ENCODE measurements around the gene PXDN.
"Not testable (repeated sequence)": the region's sequence is repeated elsewhere in the genome, so short reads cannot be mapped to it uniquely, and the experiment has no call there.

Gene PXDN

GRCh38 chr2:1718339-1719220, 25.7 kb downstream of the PXDN start:
- no peak for DNase-seq

- DNase-seq: no peak
Observed at GRCh38 chr2:1717113-1717512, 27.2 kb downstream of the PXDN start.

DNA sequence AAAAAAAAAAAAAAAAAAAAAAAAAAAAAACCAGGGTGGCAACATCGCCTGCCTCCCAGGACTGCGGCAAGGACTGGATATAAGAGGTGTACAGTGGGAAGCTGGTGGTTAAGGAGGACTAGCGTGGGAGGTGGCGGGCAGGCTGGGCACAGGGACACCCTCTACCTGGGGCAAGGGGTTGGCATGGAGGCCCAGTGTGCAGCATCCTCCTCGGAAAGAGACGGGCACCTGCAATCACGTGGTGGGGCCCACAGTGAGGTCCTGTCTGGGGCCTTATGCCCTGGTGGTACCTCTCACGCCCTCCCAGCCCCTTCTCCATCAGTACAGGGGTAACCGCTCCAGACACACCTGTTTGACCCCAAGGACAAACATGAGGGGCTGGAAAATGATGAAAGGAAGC, 27.9 kb downstream of the PXDN start:
- no peak for DNase-seq

DNA sequence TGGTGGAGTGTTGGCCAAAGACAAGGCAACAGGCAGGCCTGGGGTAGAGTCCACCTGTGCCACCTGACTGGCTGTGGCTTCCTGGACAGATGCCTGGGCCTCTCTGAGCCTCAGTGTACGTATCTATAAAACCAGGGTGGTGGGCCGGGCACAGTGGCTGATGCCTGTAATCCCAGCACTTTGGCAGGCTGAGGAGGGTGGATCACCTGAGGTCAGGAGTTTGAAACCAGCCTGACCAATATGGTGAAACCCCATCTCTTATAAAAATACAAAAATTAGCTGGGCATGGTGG, 28.4 kb downstream of the PXDN start:
- DNase-seq: not testable (repeated sequence)

DNA sequence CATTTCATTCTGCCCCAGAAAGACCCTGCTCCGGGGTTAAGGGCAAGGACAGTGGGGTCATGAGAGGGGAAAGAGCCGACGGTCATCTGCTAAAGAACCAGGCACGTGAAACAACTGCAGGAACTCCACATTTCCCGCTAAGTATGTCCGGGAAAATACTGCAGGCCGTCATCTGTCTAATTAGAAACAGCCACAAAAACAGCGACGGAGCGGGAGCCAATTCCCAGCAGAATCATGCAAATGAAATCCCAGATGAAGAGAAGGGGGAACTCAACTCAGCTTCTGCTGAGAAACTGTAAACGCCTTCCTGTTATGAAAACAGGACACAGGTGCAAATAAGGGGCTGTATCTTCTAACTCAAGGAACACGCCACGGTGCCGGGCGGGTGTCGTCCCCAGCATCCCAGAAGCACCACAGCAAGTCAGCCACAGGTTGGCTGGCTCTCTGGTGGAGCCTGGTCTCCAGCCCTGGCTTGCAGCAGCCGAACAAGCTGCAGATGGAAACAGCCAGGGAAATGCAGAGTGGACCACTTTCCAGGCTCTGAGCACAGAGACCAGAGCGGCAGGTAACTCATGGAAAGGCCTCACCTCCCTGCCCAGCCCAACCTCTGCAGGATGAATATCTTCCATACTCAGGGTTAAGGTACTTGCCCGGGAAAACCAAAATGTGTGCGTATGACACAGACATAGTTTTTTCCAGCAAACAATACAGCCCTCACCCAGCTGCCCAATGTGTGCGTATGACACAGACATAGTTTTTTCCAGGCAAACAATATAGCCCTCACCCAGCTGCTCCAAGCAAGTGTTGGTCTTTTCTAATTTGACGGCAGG, 28.9 kb downstream of the PXDN start:
- DNase-seq: no peak

- no peak for DNase-seq
Observed at GRCh38 chr2:1714291-1715064, 29.8 kb downstream of the PXDN start.

- DNase-seq: no peak
Observed at GRCh38 chr2:1713839-1714236, 30.5 kb downstream of the PXDN start.

- DNase-seq: no peak
Observed at GRCh38 chr2:1713142-1713838, 31.0 kb downstream of the PXDN start.

GRCh38 chr2:1709946-1710560, 34.3 kb downstream of the PXDN start:
- no peak for DNase-seq

- no peak for DNase-seq
Observed at GRCh38 chr2:1709335-1709605, 35.0 kb downstream of the PXDN start.

DNA sequence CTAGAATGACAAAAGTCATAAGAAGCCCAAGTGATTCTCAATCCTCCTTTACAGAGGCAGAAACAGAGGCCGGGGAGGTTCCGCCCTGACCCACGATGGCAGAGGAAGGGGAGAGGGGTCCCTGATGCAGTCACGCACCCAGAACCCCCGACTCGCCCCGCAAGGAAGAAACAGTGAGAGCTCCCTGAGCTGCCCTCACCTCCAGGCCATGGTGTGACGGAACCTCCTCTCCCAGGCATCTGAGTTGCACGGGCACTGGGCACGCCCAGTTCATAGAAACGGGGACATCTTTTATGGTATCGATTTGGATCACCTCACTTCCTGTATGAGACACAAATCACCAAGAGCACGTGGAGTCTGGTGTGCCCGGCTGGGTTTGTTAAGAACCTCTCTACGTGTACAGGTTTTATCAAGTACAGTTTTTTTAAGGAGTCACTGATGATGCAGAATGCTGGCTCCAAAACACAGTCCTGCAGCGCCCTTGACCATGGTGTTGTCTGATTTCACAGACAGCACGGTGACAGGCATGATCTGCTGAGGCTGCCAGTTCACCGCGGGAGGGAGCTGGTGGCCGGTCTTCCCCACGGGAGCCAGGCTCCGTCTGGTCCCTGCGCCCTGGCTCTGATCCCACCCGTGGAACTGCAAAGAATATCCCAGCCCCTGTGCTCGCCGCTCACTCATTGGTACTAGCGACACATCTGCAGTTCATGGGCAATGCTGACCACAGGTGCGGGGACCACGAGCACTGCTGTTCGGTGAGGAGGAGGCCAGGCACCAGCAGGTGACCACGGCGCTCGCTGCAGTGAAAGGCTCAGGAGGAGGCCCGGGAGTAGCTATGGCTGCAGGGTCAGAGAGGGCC, 35.6 kb downstream of the PXDN start:
- DNase-seq: no peak

DNA sequence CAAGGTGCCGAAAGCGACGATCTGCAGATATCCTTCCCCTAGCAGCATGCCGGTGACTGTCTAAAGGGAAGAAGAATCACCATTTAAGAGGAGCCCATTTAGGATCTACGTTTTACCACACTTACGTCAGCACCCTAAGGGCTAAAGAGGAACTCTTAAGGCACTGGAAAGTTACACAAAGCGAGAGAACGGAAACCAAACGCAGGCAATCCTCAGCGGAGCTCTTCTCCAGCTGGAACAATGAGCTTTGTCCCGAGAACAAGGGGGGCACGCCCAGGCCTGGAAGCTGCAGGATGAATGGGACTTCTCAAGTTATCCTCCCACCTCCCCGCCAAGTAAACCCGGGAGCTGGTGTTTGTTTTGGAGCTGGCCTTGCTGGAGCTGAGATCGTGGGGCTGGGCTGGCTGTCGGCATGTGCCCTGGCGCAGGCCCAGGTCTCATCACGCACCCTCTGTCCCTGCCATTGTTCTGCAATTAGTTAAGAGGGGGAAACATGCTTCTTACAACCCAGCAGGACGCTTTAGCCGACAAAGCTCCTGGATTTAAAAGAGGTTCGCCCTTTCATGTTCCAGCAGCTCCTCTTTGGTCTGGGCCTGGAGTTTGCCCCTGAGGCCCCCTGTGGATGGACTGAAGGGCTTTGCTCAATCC, 36.4 kb downstream of the PXDN start:
- DNase-seq: no peak

DNA sequence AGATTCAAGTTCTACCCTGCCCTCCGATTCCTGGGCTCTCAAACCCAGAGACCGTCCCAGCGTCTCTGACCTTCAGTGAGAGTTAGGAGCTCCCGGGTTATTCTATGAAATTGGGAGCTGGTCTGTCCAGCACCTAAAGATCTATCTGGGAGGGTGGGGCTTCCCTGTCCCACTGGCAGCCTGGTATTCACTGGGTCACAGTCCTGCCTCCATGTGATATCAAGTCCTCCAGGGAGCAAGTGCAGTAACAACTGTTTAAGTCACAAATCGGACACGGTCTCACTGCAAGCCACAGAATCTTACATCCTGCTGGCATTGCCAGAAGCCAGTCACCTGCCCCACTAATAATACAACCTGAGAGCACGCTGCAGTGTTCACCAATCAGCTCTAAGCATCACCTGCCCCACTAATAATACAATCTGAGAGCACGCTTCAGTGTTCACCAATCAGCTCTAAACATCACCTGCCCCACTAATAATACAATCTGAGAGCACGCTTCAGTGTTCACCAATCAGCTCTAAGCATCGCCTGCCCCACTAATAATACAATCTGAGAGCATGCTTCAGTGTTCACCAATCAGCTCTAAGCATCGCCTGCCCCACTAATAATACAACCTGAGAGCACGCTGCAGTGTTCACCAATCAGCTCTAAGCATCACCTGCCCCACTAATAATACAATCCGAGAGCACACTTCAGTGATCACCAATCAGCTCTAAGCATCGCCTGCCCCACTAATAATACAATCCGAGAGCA, 38.0 kb downstream of the PXDN start:
- not testable (repeated sequence) for DNase-seq

- DNase-seq: no peak
Observed at GRCh38 chr2:1705557-1706076, 38.7 kb downstream of the PXDN start.

DNA sequence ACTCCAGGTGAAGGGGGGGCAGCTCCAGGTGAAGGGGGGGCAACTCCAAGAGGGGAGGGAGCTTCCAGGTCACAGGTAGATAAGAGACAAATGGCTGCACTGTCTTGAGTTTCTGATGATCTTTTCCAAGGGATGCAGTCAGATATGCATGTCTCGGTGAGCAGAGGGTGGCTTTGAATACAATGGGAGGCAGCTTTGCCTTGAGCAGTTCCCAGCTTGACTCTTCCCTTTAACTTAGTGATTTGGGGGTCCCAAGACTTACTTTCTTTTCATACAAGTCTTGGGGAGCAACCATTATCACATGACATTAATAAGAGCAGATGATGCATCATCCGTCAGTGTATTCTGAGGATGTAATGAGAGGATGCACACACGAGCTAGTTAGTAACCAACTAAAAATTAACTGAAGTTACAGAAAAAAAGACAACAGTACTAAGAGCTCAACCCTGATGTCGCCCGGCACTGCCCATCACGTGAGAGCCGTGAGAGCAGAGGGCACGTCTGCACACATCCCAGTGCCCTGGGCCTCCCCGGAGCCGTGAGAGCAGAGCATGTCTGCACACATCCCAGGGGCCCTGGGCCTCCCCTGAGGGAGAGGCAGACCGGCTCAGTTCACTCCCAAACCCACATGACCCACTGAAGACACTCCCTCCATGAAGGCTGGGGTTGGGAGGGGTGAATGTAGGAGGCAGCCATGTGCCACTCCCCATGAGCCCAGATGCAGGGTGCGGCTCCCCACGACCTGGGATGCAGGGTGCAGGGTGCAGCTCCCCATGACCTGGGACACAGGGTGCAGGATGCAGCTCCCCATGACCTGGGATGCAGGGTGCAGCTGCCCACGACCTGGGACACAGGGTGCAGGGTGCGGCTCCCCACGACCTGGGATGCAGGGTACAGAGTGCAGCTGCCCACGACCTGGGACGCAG, 39.4 kb downstream of the PXDN start:
- no peak for DNase-seq

DNA sequence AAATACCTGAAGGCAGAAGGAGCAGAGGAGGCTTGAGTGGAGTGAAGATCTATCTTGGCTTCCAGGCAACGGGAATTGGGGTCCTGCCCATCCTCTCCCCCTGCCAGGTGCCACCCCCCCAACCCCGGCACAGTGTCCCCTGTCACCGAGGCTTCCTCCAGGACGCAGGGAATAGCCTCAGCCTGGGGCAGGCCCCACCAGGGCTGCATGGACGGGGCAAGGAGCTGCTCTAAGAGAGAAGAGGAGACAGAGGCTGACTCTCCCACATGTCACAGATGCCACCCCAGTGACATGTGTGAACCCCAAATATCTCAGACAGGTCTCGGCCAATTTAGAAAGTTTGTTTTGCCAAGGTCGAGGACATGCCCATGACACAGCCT, 42.1 kb downstream of the PXDN start:
- DNase-seq: no peak

GRCh38 chr2:1701556-1702185, 42.6 kb downstream of the PXDN start:
- DNase-seq: no peak

DNA sequence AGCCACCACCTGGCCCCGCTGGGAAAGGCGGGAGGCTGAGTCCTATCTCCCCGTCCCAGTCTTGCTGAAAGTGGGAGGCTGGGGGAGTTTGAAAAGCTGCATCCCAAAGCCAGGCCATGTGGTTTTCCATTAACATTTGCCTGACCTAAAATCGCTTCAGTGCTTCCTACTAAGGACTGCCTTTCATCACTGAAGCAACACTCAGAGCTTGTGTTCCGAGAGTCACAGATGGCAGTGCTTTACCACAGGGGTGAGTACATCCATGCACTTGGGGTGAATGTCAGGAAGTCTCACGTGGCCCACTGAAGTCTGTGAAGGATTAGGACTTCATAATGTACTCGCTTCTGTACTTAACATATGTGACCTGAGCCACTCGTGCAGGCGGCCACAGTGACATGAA, 43.3 kb downstream of the PXDN start:
- no peak for DNase-seq

DNA sequence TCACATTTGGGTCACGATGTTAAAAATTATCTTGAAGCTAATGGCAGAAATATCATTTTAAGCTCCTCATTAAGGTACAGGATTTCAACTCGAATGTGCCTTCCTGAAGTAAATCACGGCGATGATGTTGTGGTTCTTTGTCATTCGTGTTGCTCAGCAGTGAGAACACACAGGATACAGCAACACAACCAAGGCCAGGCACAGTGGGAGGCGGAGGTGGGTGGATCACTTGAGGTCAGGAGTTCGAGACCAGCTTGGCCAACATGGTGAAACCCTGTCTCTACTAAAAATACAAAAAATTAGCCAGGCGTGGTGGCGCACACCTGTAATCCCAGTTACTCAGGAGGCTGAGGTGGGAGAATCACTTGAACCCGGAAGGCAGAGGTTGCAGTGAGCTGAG, 43.9 kb downstream of the PXDN start:
- DNase-seq: not testable (repeated sequence)
